ENCODE measurements around the gene PCYT1A.
"Not testable (repeated sequence)": the region's sequence is repeated elsewhere in the genome, so short reads cannot be mapped to it uniquely, and the experiment has no call there.

Gene PCYT1A

DNA sequence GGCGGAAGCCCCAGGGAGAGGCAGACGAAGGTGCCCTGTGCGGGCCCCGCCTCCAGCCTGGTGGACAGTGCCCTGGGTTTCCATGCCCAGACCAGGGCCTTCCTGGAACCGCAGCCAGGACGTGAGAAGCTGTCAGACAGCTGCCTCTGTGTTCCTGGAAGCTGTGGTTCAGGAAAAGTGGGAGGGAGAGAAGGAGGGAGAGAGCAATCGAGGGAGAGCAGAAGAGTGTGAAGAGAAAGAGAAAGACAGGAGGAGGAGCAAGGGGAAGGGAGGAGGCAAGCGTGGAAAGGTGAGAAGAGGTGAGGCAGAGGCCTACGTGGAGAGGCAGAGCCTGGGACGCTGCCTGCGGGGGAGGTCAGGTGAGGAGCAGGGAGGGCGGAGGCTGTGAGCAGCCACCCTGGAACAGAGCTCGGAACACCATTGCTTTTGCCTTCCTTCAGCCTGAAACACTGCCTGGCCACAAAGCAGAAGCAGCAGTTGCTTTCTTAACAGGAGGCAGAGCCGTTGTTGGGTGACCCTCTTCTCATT is 94.9 kb downstream of the PCYT1A start:
- DNase-seq = peak; percentile 42
- ATAC-seq = no peak

- ATAC-seq = peak; percentile 51
- peak; percentile 67 for DNase-seq
Observed at GRCh38 chr3:196192036-196192523, 95.4 kb downstream of the PCYT1A start.

- DNase-seq = no peak
- no peak for ATAC-seq
Observed at GRCh38 chr3:196189566-196190347, 97.8 kb downstream of the PCYT1A start.

- DNase-seq (no peak), ATAC-seq (no peak)
Observed at GRCh38 chr3:196186651-196187573, 100.6 kb downstream of the PCYT1A start.

DNA sequence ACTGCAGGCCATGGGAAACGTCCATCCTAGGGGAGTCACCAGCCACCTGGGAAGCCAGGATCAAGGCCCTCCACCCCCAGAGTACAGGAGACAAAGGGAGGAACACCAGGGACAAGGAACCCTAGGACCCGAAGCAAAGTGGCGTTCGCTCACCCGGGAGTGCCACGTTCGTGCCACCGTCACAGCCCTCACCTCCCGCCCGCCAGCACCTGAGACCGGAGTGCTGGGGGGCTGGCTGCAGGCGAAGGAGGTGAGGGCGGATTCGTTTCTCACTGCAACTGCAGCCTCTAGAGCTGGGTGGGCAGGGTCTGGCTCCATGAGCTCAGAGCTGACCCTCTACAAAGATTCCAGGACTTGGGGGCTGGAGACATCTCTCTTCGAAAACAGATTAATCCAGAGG is 102.6 kb downstream of the PCYT1A start:
- DNase-seq (no peak), ATAC-seq (no peak)

DNA sequence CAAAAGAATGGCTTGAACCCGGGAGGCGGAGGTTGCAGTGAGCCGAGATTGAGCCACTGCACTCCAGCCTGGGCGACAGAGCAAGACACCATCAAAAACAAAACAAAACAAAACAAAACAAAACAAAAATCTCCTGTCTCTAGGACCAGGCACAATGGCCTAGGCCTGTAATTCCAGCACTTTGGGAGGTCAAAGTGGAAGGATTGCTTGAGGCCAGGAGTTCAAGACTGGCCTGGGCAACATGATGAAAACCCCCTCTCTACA is 103.4 kb downstream of the PCYT1A start:
- not testable (repeated sequence) for ATAC-seq, DNase-seq

GRCh38 chr3:196181127-196181546 is 106.4 kb downstream of the PCYT1A start:
- no peak for ATAC-seq
- no peak for DNase-seq

GRCh38 chr3:196180346-196180745 is 107.2 kb downstream of the PCYT1A start:
- DNase-seq (no peak), ATAC-seq (no peak)

All from stimulated activated naive CD8-positive, alpha-beta T cell treated with anti-CD3 and anti-CD28 coated beads, Interleukin-15, Interleukin-2, amounts not matched to agents 100 U/mL and 50 U/mL, for 24 hours (primary cell).